ENCODE measurements around the gene ARHGEF4.

GRCh38 chr2:131093696-131094462, 257.2 kb downstream of the ARHGEF4 start:
- no peak for TF ChIP-seq EZH2 (optimal IDR thresholded peaks at IDR 0.05; ENCODE audit: low read depth, low read length)
- TF ChIP-seq CTCF (IDR thresholded peaks at IDR 0.05; ENCODE audit: low read length), result no peak
